ENCODE results near the gene NINJ2.

Gene NINJ2

DNA sequence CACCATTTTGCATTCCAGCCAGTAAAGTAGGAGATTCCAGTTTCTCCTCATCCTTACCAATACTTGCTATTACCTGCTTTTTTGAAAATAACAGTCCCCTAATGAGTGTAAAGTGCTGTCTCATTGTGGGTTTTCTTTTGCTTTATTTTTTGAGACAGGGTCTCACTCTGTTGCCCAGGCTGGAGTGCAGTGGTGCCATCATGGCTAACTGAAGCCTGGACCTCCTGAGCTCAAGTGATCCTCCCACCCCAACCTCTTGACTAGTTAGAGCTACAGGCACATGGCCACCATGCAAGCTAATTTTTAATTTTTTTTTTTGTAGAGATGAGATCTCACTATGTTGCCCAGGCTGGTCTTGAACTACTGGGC is 60.6 kb downstream of the NINJ2 start:
- TF ChIP-seq, protein P1, sequence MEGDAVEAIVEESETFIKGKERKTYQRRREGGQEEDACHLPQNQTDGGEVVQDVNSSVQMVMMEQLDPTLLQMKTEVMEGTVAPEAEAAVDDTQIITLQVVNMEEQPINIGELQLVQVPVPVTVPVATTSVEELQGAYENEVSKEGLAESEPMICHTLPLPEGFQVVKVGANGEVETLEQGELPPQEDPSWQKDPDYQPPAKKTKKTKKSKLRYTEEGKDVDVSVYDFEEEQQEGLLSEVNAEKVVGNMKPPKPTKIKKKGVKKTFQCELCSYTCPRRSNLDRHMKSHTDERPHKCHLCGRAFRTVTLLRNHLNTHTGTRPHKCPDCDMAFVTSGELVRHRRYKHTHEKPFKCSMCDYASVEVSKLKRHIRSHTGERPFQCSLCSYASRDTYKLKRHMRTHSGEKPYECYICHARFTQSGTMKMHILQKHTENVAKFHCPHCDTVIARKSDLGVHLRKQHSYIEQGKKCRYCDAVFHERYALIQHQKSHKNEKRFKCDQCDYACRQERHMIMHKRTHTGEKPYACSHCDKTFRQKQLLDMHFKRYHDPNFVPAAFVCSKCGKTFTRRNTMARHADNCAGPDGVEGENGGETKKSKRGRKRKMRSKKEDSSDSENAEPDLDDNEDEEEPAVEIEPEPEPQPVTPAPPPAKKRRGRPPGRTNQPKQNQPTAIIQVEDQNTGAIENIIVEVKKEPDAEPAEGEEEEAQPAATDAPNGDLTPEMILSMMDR (IDR thresholded peaks at IDR 0.05), result no peak

DNA sequence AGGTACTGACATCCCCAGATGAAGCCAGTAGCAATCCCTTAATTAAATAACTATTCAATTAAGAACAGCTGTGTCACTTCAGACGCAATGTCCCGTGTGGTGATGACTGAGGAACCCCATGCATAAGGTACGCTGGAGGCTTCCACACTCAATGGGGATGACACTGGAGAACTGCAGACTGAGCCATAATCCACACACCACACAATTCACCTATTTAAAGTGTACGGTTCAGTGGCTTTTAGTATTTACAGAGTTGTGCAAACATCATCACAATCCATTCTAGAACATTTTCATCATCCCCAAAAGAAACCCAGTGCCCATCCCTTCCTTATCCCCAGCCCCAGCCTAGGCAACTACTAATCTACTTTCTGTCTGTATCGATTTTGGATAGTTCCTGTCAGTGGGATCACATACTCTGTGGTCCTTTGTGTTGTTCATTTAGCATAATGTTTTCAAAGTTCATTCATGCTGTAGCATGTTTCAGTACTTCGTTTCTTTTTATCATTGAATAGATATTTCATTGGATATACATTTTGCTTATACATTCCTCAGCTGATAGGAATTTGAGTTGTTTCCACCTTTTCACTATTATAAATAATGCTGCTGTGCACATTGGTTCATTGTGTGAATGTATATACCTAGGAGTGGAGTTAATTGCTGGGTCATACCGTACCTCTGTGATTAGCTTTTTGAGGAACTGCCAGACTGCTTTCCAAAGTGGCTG is 61.1 kb downstream of the NINJ2 start:
- TF ChIP-seq, protein P1 (IDR thresholded peaks at IDR 0.05), result no peak

DNA sequence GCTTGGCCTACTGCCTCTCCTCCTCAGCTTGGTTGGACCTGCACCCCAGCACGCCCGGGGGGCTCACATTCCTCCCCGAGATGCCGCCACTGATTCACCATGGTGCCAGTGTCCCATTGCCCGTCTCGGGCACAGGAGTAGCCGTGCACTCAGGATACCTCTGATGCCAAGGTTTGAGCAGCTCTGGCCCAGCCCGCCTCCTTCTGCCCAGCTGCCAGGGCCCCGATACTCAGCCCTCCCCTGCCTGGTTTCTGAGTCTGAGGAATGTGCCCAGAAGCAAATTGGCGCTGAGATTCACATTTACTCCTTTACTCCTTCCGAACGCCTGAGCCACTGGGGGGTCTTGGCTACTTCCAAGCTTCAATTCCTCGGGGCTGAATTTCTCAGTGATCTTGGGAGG is 63.5 kb downstream of the NINJ2 start:
- TF ChIP-seq, protein P1 (IDR thresholded peaks at IDR 0.05), result no peak

DNA sequence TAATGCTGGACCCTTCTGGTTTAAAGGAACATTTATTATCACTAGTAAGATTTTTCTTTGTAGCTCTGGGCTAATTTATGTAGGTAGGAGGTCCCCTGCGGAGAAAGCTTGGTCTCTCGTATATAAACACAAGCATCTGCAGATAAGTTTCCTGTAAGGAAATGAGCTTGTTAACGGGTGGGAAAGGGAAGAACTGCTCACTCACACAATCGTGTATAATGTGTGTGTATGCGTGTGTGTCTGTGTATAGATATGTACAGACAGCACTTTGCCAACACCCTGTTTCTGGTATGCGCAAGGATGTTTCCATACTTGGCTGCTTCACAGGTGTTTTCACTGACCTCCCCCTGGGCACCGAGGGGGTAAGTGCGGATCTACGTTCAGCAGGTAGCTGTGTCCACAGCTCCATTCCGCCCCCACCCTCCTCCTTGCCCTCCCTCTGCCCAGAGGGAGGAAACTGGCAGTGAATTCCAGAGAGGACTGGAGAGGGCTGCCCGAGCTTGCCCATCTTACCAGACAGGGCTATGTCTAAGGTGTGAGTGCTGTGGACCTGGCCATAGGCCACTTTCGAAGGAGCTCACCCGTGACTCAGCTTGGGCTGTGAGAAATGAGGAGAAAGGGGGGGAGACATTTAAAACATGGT is 65.2 kb downstream of the NINJ2 start:
- TF ChIP-seq, protein P1 (IDR thresholded peaks at IDR 0.05), result no peak

DNA sequence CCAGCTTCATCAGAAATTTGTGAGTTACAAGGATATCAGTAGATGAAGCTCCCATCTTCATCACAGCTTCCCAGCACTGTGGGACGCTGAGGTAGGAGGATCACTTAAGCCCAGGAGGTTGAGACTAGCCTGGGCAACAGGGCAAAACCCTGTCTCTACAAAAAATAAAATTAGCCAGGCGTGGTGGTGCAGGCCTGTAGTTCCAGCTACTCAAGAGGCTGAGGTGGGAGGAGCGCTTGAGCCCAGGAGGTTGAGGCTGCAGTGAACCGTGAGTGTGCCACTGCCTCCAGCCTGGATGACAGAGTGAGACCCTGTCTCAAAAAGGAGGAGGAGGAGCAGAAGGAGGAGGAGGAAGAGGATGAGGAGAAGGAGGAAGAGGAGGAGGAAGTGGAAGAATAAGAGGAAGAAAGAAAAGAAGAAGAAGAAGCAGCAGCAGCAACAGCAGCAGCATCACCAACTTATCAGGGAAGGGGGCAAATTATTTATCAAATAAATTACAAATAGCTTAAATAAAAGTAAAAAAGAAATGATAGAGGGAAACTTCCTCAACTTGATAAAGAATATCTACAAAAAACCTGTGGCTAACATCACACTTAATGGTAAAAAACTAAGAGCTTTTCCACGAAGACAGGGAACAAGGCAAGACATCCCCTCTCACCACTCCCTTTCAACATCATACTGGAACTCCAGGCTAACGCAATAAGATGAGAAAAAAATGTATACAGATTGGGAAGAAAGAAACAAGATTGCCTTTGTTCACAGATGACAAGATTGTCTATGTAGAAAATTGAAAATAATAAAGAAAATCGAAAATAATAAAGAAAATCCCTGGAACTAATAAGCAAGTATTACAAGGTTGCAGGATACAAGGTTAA is 69.6 kb downstream of the NINJ2 start:
- TF ChIP-seq, protein P1 (IDR thresholded peaks at IDR 0.05), result no peak

DNA sequence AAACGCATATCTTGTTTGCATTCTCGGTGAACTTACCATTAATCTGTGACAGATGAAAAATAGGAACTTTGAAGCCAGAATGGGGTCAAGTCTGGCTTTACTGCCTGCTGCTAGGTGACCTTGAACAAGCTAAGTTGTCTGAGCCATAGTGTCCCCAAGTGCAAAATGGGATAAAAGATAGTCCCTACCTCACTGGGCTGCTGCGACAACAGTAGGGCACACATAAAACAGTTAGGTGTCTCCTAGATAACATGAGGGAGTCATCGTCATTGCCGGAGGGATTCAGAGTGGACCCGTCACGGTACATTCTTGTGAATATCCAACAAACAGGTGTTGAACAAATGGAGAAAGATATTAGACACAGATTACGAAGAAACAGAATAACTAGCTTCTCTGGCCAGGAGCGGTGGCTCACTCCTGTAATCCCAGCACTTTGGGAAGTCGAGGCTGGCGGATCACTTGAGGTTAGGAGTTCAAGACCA is 71.2 kb downstream of the NINJ2 start:
- TF ChIP-seq, protein P1 (IDR thresholded peaks at IDR 0.05), result no peak

DNA sequence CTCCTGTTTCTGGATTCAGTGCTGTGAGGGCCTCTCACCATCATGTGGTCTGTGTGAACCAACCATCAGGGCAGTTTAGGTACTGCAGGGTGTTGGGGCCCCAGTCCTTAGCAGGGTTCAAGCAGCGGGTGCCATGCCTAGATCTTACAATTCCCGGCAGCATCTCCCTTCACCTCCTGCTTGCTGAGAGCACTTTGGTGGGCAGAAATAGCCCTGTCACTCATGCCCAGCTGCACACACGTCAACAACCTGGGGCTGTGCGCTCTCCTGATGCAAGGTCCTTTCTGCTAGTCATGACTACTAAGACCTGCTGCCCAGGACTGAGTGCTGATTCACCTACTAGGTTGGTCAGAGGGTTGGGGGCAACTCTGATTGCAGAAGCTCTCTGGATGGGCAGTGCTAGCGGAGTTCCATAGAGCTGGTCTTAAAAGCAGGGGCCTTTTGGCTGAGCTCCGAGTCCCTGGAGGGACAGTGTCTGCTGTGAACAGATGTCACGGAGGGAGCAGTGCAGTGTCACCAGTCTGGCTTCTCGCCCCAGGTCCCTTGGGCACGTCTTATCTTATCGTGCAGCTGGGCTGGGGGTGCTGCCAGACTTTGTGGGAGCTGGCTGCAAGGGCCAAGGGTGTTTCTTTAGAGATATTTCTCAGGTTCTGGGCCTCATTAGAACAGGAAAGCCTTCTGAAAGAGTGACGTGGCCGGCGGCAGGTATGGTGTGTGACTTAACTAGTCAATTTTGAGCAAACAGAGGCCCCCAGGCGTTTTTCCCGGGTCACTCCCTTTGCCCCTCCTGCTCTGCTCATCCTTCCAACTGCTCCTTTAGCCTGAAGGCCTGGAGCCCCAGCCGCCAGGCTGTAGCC is 71.8 kb downstream of the NINJ2 start:
- TF ChIP-seq, protein P1 (IDR thresholded peaks at IDR 0.05), result no peak
